ENCODE measurements around the gene MGAT5. TPM values are rescaled to one million over a fixed set of nuclear protein-coding genes. Genes with fewer than 3 reads are reported as not detected.

The MGAT5 gene
- polyA plus RNA-seq, 4 donors, result 5.6 to 27.4 (median 12.3) TPM

DNA sequence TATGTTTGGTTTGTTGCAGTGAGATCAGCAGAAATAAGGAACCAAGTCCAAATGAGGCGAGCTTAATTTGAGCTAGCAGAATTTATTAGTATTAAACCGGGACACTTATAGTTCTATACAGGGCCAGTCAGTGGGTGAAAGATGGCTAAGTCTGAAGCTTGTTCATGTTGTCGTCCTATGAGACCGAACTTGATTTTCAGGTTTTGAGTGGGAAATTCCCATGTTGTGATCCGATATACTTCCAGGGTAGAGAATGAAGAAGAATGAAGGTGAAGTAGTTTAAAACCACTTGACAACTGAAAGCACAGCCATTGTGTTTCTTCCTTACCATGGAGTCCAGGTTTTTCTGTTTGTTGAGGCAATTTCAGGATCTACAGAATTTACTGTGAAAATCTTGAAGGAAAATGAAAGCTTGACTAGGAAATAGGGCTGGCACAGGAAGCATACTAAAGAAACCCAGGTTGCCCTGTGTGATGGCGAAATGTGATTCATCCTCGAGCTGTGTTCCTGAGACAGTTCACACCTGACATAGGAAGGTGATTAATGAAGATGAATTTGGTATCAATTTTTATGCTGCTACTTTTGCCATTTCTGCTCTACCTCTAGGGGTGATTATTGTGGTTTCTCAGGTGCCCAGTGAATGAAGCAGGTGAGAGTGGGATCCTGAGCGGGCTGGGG, 37.6 kb upstream of the MGAT5 start:
- Histone ChIP-seq H3K4me3 (ENCODE audit: low read depth in 1 of 3, low read length in 3 of 3) (no peak overlapping the region), H3K9me3 (ENCODE audit: control insufficient read depth in 2 of 2, insufficient read depth in 1 of 2, low read depth in 1 of 2, low read length in 1 of 2) (no peaks in the 10 kb centered on the region), H3K27ac (ENCODE audit: low read depth in 1 of 3, low read length in 2 of 3) (no peak overlapping the region), H3K4me1 (ENCODE audit: control insufficient read depth in 3 of 3, insufficient read depth in 2 of 3, low read depth in 1 of 3, low read length in 2 of 3) (peaks cover 7 to 28% (median 22%) of the 10 kb centered on the region in 3 donors), H3K27me3 (ENCODE audit: control insufficient read depth in 3 of 3, insufficient read depth in 3 of 3, low read length in 3 of 3) (no peaks in the 10 kb centered on the region), H3K36me3 (ENCODE audit: control insufficient read depth in 3 of 3, insufficient read depth in 2 of 3, low read depth in 1 of 3, low read length in 3 of 3) (no peaks in the 10 kb centered on the region)
- DNase-seq, result no peak
- WGBS, 3 donors, result 56 to 81% (median 66%) methylated on average over 8 of the region's 8 CpGs
- no peak for FAIRE-seq

- Histone ChIP-seq H3K4me1 (ENCODE audit: control insufficient read depth in 3 of 3, insufficient read depth in 2 of 3, low read depth in 1 of 3, low read length in 2 of 3) (peaks cover 7 to 28% (median 22%) of the 10 kb centered on the region in 3 donors), H3K27ac (ENCODE audit: low read depth in 1 of 3, low read length in 2 of 3) (peak overlapping the region in 1 of 3 donors; percentile 21), H3K4me3 (ENCODE audit: low read depth in 1 of 3, low read length in 3 of 3) (no peak overlapping the region), H3K9me3 (ENCODE audit: control insufficient read depth in 2 of 2, insufficient read depth in 1 of 2, low read depth in 1 of 2, low read length in 1 of 2) (no peaks in the 10 kb centered on the region), H3K27me3 (ENCODE audit: control insufficient read depth in 3 of 3, insufficient read depth in 3 of 3, low read length in 3 of 3) (no peaks in the 10 kb centered on the region), H3K36me3 (ENCODE audit: control insufficient read depth in 3 of 3, insufficient read depth in 2 of 3, low read depth in 1 of 3, low read length in 3 of 3) (no peaks in the 10 kb centered on the region)
- FAIRE-seq (no peak), DNase-seq (no peak)
- WGBS, 3 donors, result 7 to 43% (median 16%) methylated on average over 2 of the region's 2 CpGs
Measured at GRCh38 chr2:134217351-134217750, 36.5 kb upstream of the MGAT5 start.

DNA sequence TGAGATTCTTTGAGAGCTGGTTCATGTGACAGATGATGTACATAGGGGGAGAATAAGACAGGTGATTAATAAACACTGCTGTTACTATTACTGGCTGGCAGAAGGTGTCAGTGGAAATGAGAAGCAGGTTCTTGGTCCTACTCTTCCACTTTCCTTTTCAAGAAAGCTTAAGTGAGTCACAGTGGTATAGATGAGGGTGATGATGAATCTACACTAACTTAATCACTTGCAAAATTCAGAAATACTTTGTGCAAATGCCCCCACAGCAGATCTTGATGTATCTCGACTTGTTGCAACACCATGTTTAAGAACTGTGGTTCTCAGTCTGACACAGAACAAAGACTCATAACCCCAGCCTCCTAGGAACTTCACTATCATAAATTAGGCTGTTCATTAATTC, 35.9 kb upstream of the MGAT5 start:
- Histone ChIP-seq H3K27me3 (ENCODE audit: control insufficient read depth in 3 of 3, insufficient read depth in 3 of 3, low read length in 3 of 3) (no peaks in the 10 kb centered on the region), H3K4me1 (ENCODE audit: control insufficient read depth in 3 of 3, insufficient read depth in 2 of 3, low read depth in 1 of 3, low read length in 2 of 3) (peaks cover 7 to 28% (median 22%) of the 10 kb centered on the region in 3 donors), H3K9me3 (ENCODE audit: control insufficient read depth in 2 of 2, insufficient read depth in 1 of 2, low read depth in 1 of 2, low read length in 1 of 2) (no peaks in the 10 kb centered on the region), H3K36me3 (ENCODE audit: control insufficient read depth in 3 of 3, insufficient read depth in 2 of 3, low read depth in 1 of 3, low read length in 3 of 3) (no peaks in the 10 kb centered on the region), H3K27ac (ENCODE audit: low read depth in 1 of 3, low read length in 2 of 3) (peak overlapping the region in 2 of 3 donors; percentile 37 to 80), H3K4me3 (ENCODE audit: low read depth in 1 of 3, low read length in 3 of 3) (no peak overlapping the region)
- FAIRE-seq, result no peak
- DNase-seq, result no peak
- WGBS, 3 donors, result 66 to 73% (median 67%) methylated on average over 1 of the region's 1 CpG

DNA sequence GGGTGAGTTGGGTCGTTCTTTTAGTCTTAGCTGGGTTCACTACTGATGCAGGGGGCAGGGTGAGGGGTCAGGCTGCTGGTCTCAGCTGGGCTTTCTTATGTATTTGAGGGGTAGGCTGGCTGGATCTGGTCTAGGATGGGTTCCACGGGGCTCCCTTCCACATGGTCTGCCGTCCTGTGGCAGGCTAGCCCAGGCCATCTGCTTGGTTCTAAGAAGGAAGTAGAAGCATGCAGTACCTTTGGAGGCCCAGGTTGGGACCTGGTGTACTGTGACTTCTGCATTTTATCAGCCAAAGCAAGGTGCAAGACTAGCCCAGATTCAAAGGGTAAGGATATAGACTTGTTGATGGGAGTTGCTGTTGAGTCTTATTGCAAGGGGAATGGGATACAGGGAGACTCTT, 35.5 kb upstream of the MGAT5 start:
- WGBS, 3 donors, result 56 to 67% (median 67%) methylated on average over 3 of the region's 3 CpGs
- Histone ChIP-seq H3K27me3 (ENCODE audit: control insufficient read depth in 3 of 3, insufficient read depth in 3 of 3, low read length in 3 of 3) (no peaks in the 10 kb centered on the region), H3K27ac (ENCODE audit: low read depth in 1 of 3, low read length in 2 of 3) (peak overlapping the region in 2 of 3 donors; percentile 37 to 80), H3K36me3 (ENCODE audit: control insufficient read depth in 3 of 3, insufficient read depth in 2 of 3, low read depth in 1 of 3, low read length in 3 of 3) (no peaks in the 10 kb centered on the region), H3K4me1 (ENCODE audit: control insufficient read depth in 3 of 3, insufficient read depth in 2 of 3, low read depth in 1 of 3, low read length in 2 of 3) (peaks cover 7 to 28% (median 22%) of the 10 kb centered on the region in 3 donors), H3K9me3 (ENCODE audit: control insufficient read depth in 2 of 2, insufficient read depth in 1 of 2, low read depth in 1 of 2, low read length in 1 of 2) (no peaks in the 10 kb centered on the region), H3K4me3 (ENCODE audit: low read depth in 1 of 3, low read length in 3 of 3) (no peak overlapping the region)
- FAIRE-seq, result no peak
- DNase-seq, result peak in 1 of 2 donors; percentile 65

DNA sequence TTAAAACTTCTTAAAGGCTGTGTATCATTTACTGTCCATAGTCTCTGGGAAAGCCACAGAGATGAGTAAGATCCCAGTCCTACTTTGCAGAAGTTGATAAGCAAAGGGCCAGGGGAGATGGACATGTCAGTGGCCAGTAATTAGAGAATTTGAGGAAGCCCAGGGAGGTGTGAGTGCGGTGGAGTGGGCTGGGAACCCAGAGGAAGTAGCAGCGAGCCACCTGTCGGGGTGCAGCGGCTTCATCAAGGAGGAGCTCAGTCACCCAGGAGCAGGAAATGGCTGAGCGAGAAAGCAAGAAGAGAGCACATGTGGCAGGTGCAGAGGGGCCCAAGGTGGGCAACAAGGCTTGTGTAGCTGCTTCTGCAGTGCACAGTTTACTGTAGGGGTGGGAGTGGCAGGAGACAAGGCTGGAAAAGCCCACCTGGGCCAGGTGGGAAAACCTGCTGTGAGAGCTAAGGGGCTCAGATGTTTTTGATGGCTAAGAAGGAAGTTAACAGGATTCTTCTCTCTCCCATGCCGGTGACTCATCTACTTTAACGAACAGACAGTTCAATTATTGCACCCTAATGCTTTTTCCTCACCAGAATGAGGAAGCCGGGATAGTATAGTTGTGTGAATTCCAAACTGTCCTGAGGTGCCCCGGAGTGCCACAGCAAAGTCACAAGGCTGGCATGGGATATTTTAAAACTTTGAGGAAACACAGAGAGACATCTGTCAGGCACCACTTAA, 34.8 kb upstream of the MGAT5 start:
- H3K4me1 ChIP-seq (ENCODE audit: control insufficient read depth in 3 of 3, insufficient read depth in 2 of 3, low read depth in 1 of 3, low read length in 2 of 3), result peaks cover 7 to 28% (median 22%) of the 10 kb centered on the region in 3 donors
- no peak overlapping the region for H3K4me3 ChIP-seq (ENCODE audit: low read depth in 1 of 3, low read length in 3 of 3)
- no peaks in the 10 kb centered on the region for H3K36me3 ChIP-seq (ENCODE audit: control insufficient read depth in 3 of 3, insufficient read depth in 2 of 3, low read depth in 1 of 3, low read length in 3 of 3)
- 9 to 46% (median 24%) methylated on average over 9 of the region's 9 CpGs for WGBS, 3 donors
- H3K9me3 ChIP-seq (ENCODE audit: control insufficient read depth in 2 of 2, insufficient read depth in 1 of 2, low read depth in 1 of 2, low read length in 1 of 2), result no peaks in the 10 kb centered on the region
- DNase-seq (peak; percentile 62 to 87), FAIRE-seq (no peak)
- no peaks in the 10 kb centered on the region for H3K27me3 ChIP-seq (ENCODE audit: control insufficient read depth in 3 of 3, insufficient read depth in 3 of 3, low read length in 3 of 3)
- peak overlapping the region; percentile 5 to 80 (median 71) for H3K27ac ChIP-seq (ENCODE audit: low read depth in 1 of 3, low read length in 2 of 3)

DNA sequence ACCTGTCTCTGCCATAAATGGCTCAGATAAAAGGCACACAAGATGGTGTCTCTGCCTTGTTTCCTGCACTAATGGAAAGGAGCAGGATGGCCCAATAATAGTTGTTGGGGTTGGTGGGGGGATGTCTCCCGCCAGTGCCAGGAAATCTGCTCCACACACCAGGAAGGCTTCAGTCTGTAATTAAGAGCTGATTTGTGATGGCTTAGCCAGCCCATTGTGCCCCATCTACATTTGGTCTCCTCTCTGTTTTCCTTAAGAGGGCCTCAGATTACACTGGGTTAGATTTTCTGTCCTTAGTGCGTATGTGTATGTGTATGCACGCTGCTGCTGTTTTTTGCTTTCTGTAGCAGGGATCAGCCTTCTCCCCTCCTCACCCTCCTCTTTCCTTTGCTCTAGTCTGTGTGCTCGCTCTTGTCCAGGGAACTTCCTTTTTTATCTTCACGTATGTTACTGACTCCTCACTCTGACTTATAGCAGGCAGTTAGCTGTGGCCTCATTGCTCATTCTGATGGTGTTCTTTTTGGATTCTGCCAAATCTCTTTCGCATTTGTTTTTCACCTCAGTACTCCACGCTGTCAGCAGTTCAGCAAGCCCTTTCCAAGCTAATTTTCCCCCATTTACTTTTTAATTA, 33.4 kb upstream of the MGAT5 start:
- 69 to 89% (median 76%) methylated on average over 7 of the region's 7 CpGs for WGBS, 3 donors
- FAIRE-seq (no peak), DNase-seq (no peak)
- H3K27ac ChIP-seq (ENCODE audit: low read depth in 1 of 3, low read length in 2 of 3), result peak overlapping the region in 1 of 3 donors; percentile 80
- no peaks in the 10 kb centered on the region for H3K9me3 ChIP-seq (ENCODE audit: control insufficient read depth in 2 of 2, insufficient read depth in 1 of 2, low read depth in 1 of 2, low read length in 1 of 2)
- H3K4me3 ChIP-seq (ENCODE audit: low read depth in 1 of 3, low read length in 3 of 3), result no peak overlapping the region
- peaks cover 7 to 28% (median 22%) of the 10 kb centered on the region in 3 donors for H3K4me1 ChIP-seq (ENCODE audit: control insufficient read depth in 3 of 3, insufficient read depth in 2 of 3, low read depth in 1 of 3, low read length in 2 of 3)
- H3K27me3 ChIP-seq (ENCODE audit: control insufficient read depth in 3 of 3, insufficient read depth in 3 of 3, low read length in 3 of 3), result no peaks in the 10 kb centered on the region
- H3K36me3 ChIP-seq (ENCODE audit: control insufficient read depth in 3 of 3, insufficient read depth in 2 of 3, low read depth in 1 of 3, low read length in 3 of 3), result no peaks in the 10 kb centered on the region

DNA sequence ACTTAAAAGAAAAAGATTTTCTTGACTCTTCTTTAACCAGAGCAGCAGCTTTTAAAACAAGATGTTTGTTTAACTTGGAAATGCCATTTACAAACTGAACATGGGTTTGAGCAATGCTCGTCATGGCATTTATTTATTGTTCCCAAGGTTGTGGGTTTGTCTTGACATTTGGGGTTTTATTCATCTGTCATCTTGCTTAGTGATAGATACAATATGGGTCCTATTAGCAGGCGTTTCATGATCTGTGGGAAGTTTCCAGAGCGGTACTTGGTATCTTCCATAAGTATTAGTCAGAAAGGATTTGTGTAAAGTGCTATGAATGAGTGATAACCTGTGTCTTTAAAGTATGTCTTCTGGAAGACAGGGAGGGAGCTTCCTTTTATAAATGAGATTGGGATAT, 29.9 kb upstream of the MGAT5 start:
- WGBS, 3 donors, result 78 to 90% (median 87%) methylated on average over 3 of the region's 3 CpGs
- H3K36me3 ChIP-seq (ENCODE audit: control insufficient read depth in 3 of 3, insufficient read depth in 2 of 3, low read depth in 1 of 3, low read length in 3 of 3), result peaks cover 0 to 2% (median 0%) of the 10 kb centered on the region in 3 donors
- H3K27me3 ChIP-seq (ENCODE audit: control insufficient read depth in 3 of 3, insufficient read depth in 3 of 3, low read length in 3 of 3), result no peaks in the 10 kb centered on the region
- no peak overlapping the region for H3K27ac ChIP-seq (ENCODE audit: low read depth in 1 of 3, low read length in 2 of 3)
- FAIRE-seq (no peak), DNase-seq (no peak)
- H3K4me3 ChIP-seq (ENCODE audit: low read depth in 1 of 3, low read length in 3 of 3), result no peak overlapping the region
- peaks cover 0 to 9% of the 10 kb centered on the region in 2 donors for H3K9me3 ChIP-seq (ENCODE audit: control insufficient read depth in 2 of 2, insufficient read depth in 1 of 2, low read depth in 1 of 2, low read length in 1 of 2)
- peaks cover 6 to 14% (median 7%) of the 10 kb centered on the region in 3 donors for H3K4me1 ChIP-seq (ENCODE audit: control insufficient read depth in 3 of 3, insufficient read depth in 2 of 3, low read depth in 1 of 3, low read length in 2 of 3)

GRCh38 chr2:134225173-134225572, 28.7 kb upstream of the MGAT5 start:
- Histone ChIP-seq H3K9me3 (ENCODE audit: control insufficient read depth in 2 of 2, insufficient read depth in 1 of 2, low read depth in 1 of 2, low read length in 1 of 2) (peaks cover 0 to 13% of the 10 kb centered on the region in 2 donors), H3K27me3 (ENCODE audit: control insufficient read depth in 3 of 3, insufficient read depth in 3 of 3, low read length in 3 of 3) (no peaks in the 10 kb centered on the region), H3K4me3 (ENCODE audit: low read depth in 1 of 3, low read length in 3 of 3) (no peak overlapping the region), H3K27ac (ENCODE audit: low read depth in 1 of 3, low read length in 2 of 3) (no peak overlapping the region), H3K4me1 (ENCODE audit: control insufficient read depth in 3 of 3, insufficient read depth in 2 of 3, low read depth in 1 of 3, low read length in 2 of 3) (peaks cover 0 to 5% (median 1%) of the 10 kb centered on the region in 3 donors), H3K36me3 (ENCODE audit: control insufficient read depth in 3 of 3, insufficient read depth in 2 of 3, low read depth in 1 of 3, low read length in 3 of 3) (peaks cover 0 to 2% (median 0%) of the 10 kb centered on the region in 3 donors)
- DNase-seq (no peak), FAIRE-seq (no peak)
- 89 to 94% (median 94%) methylated on average over 2 of the region's 2 CpGs for WGBS, 3 donors

Measured in small intestine (tissue), 7 donors.